ENCODE results near the gene BRINP3.

Gene BRINP3

DNA sequence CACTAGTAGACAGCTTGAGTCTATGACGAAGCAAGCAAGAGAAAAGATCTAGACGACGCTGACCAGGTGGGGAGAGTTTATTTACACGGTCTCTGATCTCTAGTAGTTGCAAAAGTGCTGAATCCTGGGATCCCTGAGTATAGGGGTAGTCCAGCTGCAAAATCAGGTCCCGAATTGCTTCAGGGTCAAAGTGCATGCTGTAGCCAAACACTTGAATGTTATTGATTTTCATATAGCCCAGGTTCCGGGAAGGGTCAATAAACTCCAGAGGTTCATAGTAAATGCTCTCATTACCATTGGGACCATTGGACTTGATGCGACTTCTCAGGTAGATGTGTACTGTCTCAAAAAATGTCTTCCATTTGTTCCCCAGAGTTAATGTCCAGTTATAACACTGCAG lies 379.6 kb downstream of the BRINP3 start:
- no peak for DNase-seq

DNA sequence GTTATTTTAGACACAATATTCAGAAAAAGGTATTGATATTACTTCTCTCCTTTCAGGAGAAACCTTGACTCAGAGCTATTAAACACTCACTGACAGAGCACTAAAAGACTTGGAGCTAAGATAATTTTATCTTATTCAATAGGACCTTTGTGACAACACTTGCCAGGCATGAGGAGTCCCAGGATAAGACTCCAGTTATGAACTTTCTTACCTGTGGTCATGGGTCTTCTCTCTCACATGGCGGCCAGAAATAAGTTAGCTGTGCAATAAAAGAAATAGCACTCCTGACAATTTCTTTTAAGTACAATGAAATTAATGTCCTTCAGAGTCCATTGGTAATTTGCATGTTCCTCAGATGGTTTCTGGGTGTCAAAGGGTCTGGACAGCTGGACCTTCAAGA lies 382.1 kb downstream of the BRINP3 start:
- no peak for DNase-seq

DNA sequence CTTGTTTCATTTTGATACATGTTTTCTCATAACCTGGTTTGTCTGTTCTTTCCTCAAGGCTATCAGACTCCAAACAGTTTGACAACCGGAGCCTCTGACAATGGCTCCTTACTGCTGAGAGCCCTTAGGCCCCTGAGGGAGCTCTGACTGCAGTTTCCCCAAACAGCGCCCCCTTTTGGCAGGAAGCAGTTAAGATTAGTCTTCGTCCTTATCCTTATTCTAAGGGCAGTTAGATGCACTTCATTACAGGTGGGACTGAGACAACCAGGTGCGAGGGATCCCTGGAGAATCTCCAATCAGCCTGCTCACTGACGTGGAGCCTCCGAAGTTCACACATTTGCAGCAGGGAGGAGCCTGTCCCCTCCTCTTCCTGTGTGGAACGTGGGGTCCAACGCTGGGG lies 393.1 kb downstream of the BRINP3 start:
- no peak for DNase-seq

DNA sequence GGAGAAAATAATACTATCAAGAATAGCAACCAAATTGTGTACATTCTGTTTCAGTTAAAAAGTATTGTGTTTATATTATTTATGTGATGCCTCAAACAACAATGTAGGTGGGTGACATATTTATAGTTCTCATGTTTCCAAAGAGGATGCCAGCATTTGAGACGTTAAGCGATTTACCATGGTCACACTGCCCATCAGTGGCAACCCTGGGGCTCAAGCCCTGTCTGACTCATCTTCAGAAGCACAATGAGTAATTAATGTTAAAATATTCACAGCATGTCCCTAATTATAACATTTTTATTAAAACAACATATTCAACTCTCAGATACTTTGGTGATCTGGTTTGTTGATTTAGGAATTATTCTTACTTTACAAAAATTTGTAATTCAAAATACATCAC lies 409.4 kb downstream of the BRINP3 start:
- DNase-seq = no peak

DNA sequence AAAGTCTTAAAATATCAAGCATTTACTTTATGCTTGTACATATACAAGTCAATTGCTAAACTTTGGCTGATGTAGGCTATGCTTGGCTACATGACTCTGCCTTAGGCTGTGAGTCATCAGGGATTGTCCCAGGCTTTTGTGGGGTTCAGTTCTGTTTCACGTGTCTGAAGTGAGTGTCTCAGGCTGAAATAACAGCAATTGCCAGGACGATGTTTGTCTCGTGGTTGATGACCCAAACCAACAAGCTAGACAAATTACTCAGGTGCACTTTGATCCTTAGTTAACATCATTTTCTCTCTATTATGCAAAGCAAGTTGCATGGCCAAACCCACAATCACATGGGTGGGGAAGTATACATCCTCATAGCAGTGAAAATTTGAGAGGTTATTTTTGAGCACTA lies 410.1 kb downstream of the BRINP3 start:
- no peak for DNase-seq

DNA sequence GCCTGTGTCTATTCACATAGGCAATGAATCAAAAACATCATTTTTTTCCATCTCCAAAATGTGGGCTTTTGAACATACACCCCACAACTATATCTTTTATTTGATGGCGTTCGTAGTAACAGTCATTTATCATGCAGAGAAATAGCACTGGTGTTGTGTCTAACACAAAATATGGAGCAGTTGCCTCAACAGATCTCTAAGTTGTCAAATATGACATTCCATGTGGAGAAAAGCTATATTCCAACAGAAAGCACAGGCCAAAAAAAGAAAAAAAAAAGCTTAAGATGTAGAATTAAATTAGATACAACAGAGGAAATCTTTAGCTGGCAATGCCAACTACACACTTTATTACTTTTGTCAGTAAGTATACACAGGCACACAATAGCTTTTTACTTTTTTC lies 411.7 kb downstream of the BRINP3 start:
- DNase-seq = no peak

DNA sequence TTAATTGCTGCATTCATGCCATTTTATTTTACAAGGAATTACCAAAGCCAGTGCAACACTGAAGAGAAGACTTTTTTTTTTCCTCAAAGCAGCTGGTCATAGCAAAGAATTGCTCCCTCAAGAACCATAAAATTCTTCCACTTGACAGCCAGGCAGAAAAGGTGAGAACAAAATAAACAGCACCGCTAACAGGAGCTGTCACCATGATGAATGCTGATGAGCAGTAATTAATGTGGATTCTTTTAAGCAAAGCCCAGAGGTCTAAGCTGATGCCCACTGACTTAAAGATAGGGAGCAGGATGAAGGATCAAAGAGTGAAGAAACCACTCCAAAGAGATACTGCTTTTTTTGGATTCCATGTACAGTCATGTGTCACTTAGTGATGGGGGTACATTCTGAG lies 428.4 kb downstream of the BRINP3 start:
- DNase-seq = no peak
